RWPE2 (cell line): ENCODE data around the gene RAB27A.
"Not testable (repeated sequence)": the region's sequence is repeated elsewhere in the genome, so short reads cannot be mapped to it uniquely, and the experiment has no call there.

ENCODE experiments used
- ATAC-seq: fragments of 200-7000 bp; cut with Tn5 transposase; 3 replicates; pipeline ENCODE4 v1.9.1; 2021; ENCODE audit warnings: low read depth
- DNase-seq: peaks from one replicate; pipeline ENCODE4 v3.0.0-alpha.2; 2020; ENCODE audit warnings: low spot score
- H3K27ac ChIP-seq: fragments of 450-650 bp; 2 replicates; pipeline ENCODE4 v1.5.1; 2017; ENCODE audit warnings: mild to moderate bottlenecking; ENCODE audit not compliant: poor library complexity, severe bottlenecking
- H3K27me3 ChIP-seq: fragments of 250-450 bp; sonication (Bioruptor Pico); 2 replicates; pipeline ENCODE4 v1.5.1; 2021; ENCODE audit warnings: mild to moderate bottlenecking, moderate library complexity; ENCODE audit not compliant: insufficient read depth, poor library complexity, severe bottlenecking
- H3K36me3 ChIP-seq: fragments of 250-450 bp; sonication (Bioruptor Pico); 2 replicates; pipeline ENCODE4 v1.5.1; 2020; ENCODE audit warnings: low read depth, mild to moderate bottlenecking, moderate library complexity
- H3K4me1 ChIP-seq: fragments of 250-450 bp; sonication (Bioruptor Pico); 2 replicates; pipeline ENCODE4 v1.5.1; 2021; ENCODE audit warnings: mild to moderate bottlenecking, moderate library complexity; ENCODE audit not compliant: insufficient read depth, poor library complexity, severe bottlenecking
- H3K4me3 ChIP-seq: fragments of 250-450 bp; sonication (Bioruptor Pico); 2 replicates; pipeline ENCODE4 v1.5.1; 2021; ENCODE audit warnings: mild to moderate bottlenecking, moderate library complexity; ENCODE audit not compliant: severe bottlenecking
- H3K9me3 ChIP-seq: fragments of 250-450 bp; sonication (Bioruptor Pico); 2 replicates; pipeline ENCODE4 v1.5.1; 2021; ENCODE audit warnings: mild to moderate bottlenecking, moderate library complexity; ENCODE audit not compliant: severe bottlenecking
- TF ChIP-seq, protein P1 (sequence below): fragments of 450-650 bp; IDR thresholded peaks from one replicate; pipeline ENCODE4 v1.5.1; 2017; ENCODE audit warnings: mild to moderate bottlenecking, moderate library complexity; ENCODE audit not compliant: poor library complexity, severe bottlenecking

Gene RAB27A

DNA sequence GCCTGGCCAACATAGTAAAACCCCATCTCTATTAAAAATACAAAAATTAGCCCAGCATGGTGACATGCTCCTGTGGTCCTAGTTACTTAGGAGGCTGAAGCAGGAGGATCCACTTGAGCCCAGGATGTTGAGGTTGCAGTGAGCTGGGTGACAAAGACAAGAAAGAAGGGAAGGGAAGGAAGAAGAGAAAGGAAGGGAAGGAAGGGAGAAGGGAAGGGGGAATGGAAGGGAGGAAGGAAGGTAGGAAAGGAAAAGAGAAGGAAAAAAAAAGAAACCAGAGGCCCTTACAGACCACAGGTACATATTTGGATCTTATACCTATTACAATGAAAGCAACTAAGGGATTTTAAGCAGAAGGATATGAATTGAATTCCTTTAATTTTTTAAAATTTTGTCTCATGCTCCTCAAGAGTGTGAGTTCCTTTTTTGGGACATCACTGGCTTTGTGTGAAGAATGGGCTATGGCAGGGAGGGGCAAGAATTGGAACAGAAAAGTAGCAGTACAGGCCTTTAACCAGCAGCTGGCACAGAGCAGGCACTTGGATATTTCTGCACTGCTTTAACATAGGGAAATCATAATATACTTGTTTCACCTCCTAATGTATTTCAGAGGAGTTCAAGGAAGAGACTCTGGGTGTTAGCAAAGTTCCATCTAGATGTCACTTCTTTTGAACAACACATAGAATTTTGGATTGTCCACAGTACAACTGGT, 7.9 kb downstream of the RAB27A start:
- Histone ChIP-seq H3K27ac (no peak overlapping the region), H3K4me3 (no peak overlapping the region), H3K27me3 (no peaks in the 10 kb centered on the region), H3K4me1 (peaks cover 19% of the 10 kb centered on the region), H3K36me3 (no peaks in the 10 kb centered on the region; the same call in 1 of the 2 replicates), H3K9me3 (no peaks in the 10 kb centered on the region)
- DNase-seq: no peak
- no peak for ATAC-seq
- TF ChIP-seq, protein P1, sequence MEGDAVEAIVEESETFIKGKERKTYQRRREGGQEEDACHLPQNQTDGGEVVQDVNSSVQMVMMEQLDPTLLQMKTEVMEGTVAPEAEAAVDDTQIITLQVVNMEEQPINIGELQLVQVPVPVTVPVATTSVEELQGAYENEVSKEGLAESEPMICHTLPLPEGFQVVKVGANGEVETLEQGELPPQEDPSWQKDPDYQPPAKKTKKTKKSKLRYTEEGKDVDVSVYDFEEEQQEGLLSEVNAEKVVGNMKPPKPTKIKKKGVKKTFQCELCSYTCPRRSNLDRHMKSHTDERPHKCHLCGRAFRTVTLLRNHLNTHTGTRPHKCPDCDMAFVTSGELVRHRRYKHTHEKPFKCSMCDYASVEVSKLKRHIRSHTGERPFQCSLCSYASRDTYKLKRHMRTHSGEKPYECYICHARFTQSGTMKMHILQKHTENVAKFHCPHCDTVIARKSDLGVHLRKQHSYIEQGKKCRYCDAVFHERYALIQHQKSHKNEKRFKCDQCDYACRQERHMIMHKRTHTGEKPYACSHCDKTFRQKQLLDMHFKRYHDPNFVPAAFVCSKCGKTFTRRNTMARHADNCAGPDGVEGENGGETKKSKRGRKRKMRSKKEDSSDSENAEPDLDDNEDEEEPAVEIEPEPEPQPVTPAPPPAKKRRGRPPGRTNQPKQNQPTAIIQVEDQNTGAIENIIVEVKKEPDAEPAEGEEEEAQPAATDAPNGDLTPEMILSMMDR: no peak

DNA sequence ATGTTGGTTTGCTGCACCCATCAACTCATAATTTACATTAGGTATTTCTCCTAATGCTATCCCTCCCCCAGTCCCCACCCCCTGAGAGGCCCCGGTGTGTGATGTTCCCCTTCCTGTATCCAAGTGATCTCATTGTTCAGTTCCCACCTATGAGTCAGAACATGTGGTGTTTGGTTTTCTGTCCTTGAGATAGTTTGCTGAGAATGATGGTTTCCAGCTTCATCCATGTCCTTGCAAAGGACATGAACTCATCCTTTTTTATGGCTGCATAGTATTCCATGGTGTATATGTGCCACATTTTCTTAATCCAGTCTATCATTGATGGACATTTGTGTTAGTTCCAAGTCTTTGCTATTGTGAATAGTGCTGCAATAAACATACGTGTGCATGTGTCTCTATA, 9.0 kb downstream of the RAB27A start:
- not testable (repeated sequence) for H3K27ac ChIP-seq, H3K27me3 ChIP-seq, H3K4me3 ChIP-seq, H3K36me3 ChIP-seq, ATAC-seq, DNase-seq, H3K9me3 ChIP-seq
- peaks cover 19% of the 10 kb centered on the region for H3K4me1 ChIP-seq

DNA sequence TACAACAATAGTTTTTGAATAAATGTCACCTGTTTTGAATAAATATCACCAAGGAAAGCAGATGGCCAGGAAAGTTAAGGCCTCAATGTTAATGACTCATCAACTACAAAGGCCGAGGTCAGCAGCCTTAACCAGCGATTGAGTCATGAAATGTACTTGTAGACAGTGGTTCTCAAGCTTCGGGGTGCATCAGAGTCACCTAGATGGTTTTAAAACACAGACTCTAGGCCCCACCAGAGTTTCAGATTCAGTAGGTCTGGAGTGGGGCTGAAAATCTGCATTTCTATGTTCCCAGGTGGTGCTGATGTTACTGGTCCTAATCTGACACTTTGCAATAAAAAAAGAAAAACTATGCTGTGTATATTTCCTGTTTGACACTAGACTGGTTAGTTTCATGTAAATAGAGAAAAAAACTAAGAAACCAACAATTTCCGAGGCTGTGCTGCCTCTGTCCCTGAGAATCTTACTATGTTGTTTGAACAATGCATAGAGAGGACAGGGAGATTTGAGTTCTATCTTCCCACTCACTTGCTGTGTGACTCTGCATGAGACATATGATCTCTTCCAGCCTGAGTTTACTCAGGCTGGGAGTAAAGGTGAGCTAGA, 9.8 kb downstream of the RAB27A start:
- TF ChIP-seq, protein P1: no peak
- peaks cover 19% of the 10 kb centered on the region for H3K4me1 ChIP-seq
- no peaks in the 10 kb centered on the region for H3K9me3 ChIP-seq
- DNase-seq (no peak), ATAC-seq (peak; percentile 88)
- H3K36me3 ChIP-seq: no peaks in the 10 kb centered on the region; the same call in 1 of the 2 replicates
- H3K4me3 ChIP-seq: no peak overlapping the region
- H3K27me3 ChIP-seq: no peaks in the 10 kb centered on the region
- H3K27ac ChIP-seq: peak overlapping the region; percentile 28

DNA sequence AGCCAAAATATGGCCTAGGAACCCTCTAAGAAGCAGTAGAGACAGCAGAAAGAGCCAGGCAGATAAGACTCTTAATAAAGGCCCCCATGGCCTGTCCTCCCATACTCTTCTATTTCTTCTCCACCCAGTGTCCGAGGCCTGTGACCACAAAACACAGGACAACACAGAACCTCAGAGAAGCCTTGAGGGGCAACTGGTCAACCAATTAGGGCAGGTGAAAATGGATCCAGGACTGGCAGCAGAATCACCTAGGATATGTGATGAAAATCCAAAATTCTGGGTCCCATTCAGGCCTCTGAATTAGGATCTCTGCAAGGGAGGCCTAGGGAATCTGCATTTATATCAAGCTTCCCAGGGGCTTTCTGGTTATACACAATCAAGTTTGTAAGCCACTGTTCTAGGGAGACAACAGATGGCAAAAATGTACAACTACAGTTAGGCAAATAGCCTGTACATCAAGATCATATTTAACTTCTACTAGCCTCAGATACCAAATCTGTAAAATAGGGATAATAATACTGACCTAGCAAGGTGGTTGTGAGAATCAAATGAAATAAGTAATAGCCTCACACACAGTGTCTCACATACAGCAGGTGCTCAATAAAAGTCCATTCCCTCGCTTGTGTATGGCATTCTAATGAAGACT, 10.4 kb downstream of the RAB27A start:
- H3K27me3 ChIP-seq: no peaks in the 10 kb centered on the region
- no peak overlapping the region for H3K27ac ChIP-seq
- no peaks in the 10 kb centered on the region; the same call in 1 of the 2 replicates for H3K36me3 ChIP-seq
- no peak for DNase-seq
- no peak for ATAC-seq
- no peaks in the 10 kb centered on the region for H3K9me3 ChIP-seq
- TF ChIP-seq, protein P1: no peak
- H3K4me1 ChIP-seq: peaks cover 19% of the 10 kb centered on the region
- H3K4me3 ChIP-seq: no peak overlapping the region

DNA sequence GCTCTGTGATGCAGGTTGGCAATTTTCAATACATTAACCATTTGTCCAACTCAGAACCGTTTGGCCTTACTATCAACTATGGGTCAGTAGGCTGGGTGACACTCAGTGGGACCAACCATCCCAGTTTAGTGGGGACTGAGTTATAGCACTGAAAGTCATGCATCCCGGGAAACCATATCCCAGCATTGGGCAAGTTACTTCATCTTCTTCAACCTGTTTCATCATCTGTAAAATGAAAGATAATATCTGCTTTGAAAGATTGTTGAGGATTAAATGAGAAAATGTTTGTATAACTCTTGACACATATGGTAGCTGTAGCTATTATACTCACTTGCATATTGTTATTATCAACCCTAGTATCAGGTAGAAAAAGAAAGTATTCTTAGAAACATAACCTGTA, 11.9 kb downstream of the RAB27A start:
- peaks cover 18% of the 10 kb centered on the region for H3K4me1 ChIP-seq
- H3K27me3 ChIP-seq: no peaks in the 10 kb centered on the region
- TF ChIP-seq, protein P1: no peak
- ATAC-seq (no peak), DNase-seq (no peak)
- H3K36me3 ChIP-seq: no peaks in the 10 kb centered on the region; the same call in 1 of the 2 replicates
- no peak overlapping the region for H3K4me3 ChIP-seq
- no peaks in the 10 kb centered on the region for H3K9me3 ChIP-seq
- H3K27ac ChIP-seq: no peak overlapping the region
